HT-29 (cell line): Measurements from ENCODE around the gene ZNF793. TPM values are rescaled to one million over a fixed set of nuclear protein-coding genes. Genes with fewer than 3 reads are reported as not detected.
A peak's percentile ranks its signal among the peaks of the same experiment; 100 is the strongest.

Experiments
- DNase-seq: peaks from one replicate; pipeline ENCODE4 v3.0.0-alpha.2; 2015; ENCODE audit warnings: low spot score
- total RNA-seq: library from RNA; depleted of rRNA; stranded (reverse); fragments of >200 nt; shearing (Covaris generic); gene quantifications from 2 replicates; pipeline ENCODE4 v1.2.3, GENCODE V29; 2014; rRNA removed

ZNF793 gene
- total RNA-seq, 1 experiment from 2014 or later: not detected

DNA sequence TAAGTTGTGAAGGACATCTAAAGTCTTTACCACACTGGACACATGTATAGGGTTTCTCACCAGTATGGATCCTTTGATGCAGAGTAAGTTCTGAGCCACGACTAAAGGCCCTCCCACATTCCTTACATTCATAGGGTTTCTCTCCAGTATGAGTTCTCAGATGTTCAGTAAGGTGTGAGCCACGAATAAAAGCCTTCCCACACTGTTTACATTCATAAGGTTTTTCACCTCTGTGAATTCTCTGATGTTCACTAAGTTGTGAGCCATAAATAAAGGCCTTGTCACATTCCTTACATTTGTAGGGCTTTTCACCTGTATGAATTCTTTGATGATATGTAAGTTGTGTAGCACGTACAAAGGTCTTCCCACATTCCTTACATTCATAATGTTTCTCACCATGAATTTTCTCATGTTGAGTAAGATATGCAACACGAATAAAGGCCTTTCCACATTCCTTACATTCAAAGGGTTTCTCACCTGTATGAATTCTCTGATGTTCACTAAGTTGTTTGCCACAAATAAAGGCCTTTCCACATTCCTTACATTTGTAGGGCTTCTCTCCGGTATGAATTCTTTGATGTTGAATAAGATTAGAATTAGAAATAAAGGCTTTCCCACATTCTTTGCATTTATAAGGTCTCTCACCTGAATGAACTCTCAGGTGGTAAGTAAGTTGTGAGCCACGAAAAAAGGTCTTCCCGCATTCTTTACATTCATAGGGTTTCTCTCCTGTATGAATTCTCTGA, 58.1 kb downstream of the ZNF793 start:
- no peak for DNase-seq

DNA sequence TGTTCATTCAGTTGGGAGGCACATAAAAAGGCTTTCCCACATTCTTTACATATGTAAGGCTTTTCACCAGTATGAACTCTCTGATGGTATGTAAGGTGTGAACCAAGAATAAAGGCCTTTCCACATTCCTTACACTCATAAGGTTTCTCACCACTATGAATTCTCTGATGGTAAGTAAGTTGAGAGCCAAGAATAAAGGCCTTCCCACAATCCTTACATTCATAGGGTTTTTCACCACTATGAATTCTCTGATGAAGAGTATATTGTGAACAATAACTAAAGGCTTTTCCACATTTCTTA, 58.6 kb downstream of the ZNF793 start:
- DNase-seq: no peak

DNA sequence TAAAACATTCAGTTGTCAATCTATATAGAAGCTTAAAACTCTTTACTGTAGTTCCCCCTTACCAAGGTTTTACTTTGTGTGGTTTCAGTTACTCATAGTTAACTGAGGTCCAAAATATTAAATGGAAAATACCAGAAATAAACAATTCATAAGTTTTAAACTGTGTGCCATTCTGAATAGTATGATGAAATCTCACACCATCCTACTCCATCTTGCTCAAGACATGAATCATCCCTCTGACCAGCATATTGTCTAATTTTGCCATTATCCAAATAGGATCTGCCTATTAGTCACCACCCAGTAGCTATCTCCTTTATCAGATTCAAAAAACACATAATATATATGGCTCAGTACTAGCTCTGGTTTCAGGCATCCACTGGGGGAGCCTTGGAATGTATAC, 65.5 kb downstream of the ZNF793 start:
- no peak for DNase-seq

- peak; percentile 22 for DNase-seq
Measured at GRCh38 chr19:37583340-37583739, 76.6 kb downstream of the ZNF793 start.

Other genes starting within 250 kb of the ZNF793 start
- 0.28 and 1.4 TPM in 2 replicates for gene ZNF527, start 135.8 kb upstream of the ZNF793 start, total RNA-seq
- gene ZNF569, start 39.5 kb upstream of the ZNF793 start, total RNA-seq: 0.05 TPM in 1 of 2 replicates, not detected in the other
- under 0.01 and 0.50 TPM in 2 replicates for gene ZNF570, start 37.6 kb upstream of the ZNF793 start, total RNA-seq
- 0.03 and 0.10 TPM in 2 replicates for gene ZNF571, start 87.9 kb downstream of the ZNF793 start, total RNA-seq
- gene ZNF540, start 87.9 kb downstream of the ZNF793 start, total RNA-seq: 0.03 TPM in 1 of 2 replicates, not detected in the other
- gene ZFP30, start 148.5 kb downstream of the ZNF793 start, total RNA-seq: not detected in 2 replicates
- gene ZNF607, start 212.8 kb downstream of the ZNF793 start, total RNA-seq: 0.10 and 0.46 TPM in 2 replicates